ENCODE measurements around the gene CPNE4.

GRCh38 chr3:131812433-131812832 lies 222.4 kb downstream of the CPNE4 start:
- TF ChIP-seq, protein P1, sequence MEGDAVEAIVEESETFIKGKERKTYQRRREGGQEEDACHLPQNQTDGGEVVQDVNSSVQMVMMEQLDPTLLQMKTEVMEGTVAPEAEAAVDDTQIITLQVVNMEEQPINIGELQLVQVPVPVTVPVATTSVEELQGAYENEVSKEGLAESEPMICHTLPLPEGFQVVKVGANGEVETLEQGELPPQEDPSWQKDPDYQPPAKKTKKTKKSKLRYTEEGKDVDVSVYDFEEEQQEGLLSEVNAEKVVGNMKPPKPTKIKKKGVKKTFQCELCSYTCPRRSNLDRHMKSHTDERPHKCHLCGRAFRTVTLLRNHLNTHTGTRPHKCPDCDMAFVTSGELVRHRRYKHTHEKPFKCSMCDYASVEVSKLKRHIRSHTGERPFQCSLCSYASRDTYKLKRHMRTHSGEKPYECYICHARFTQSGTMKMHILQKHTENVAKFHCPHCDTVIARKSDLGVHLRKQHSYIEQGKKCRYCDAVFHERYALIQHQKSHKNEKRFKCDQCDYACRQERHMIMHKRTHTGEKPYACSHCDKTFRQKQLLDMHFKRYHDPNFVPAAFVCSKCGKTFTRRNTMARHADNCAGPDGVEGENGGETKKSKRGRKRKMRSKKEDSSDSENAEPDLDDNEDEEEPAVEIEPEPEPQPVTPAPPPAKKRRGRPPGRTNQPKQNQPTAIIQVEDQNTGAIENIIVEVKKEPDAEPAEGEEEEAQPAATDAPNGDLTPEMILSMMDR (IDR thresholded peaks at IDR 0.05): no peak
- TF ChIP-seq POLR2AphosphoS5 (IDR thresholded peaks at IDR 0.05) (no peak), POLR2A (IDR thresholded peaks at IDR 0.05) (no peak), EP300 (IDR thresholded peaks at IDR 0.05) (no peak)

Measured in stomach (tissue), 4 donors.